Measurements from ENCODE around the gene C3orf33. TPM values are rescaled to one million over a fixed set of nuclear protein-coding genes. Genes with fewer than 3 reads are reported as not detected.

C3orf33 gene
- total and polyA plus RNA-seq, 2 of the 8 experiments (the other 6 are each of a cell fraction or from before 2014, with no cell fraction given) = 3.4 to 4.5 TPM

GRCh38 chr3:155741603-155742002 is 64.5 kb downstream of the C3orf33 start:
- Histone ChIP-seq H3K4me1 (replicated peaks in 1 of 4; ENCODE audit: control insufficient read depth in 3 of 4, insufficient read depth in 4 of 4, low read length in 3 of 4) (peaks cover 0 to 5% (median 3%) of the 10 kb centered on the region in 4 experiments; a peak in 3 of 7 replicates), H2BK20ac (ENCODE audit: low read length) (no peak overlapping the region), H3K23ac (ENCODE audit: insufficient read length) (no peak overlapping the region), H3K27me3 (replicated peaks in 1 of 4; ENCODE audit: control insufficient read depth in 3 of 4, extremely low read depth in 1 of 4, insufficient read depth in 3 of 4, low read length in 3 of 4) (no peaks in the 10 kb centered on the region), H3K27ac (ENCODE audit: low read depth, low read length) (no peak overlapping the region), H3K14ac (ENCODE audit: insufficient read length) (no peak overlapping the region), H2BK12ac (ENCODE audit: low read depth, low read length) (no peak overlapping the region), H3K56ac (replicated peaks; ENCODE audit: insufficient read length, low read depth, low read length) (no peak overlapping the region), H3K79me2 (ENCODE audit: control insufficient read depth in 1 of 2, insufficient read depth in 2 of 2, low read length in 2 of 2) (peaks cover 0 to 46% of the 10 kb centered on the region in 2 experiments; a peak in 2 of 4 replicates), H3K9ac (replicated peaks in 1 of 4; ENCODE audit: extremely low read depth in 1 of 4, low read depth in 3 of 4, low read length in 3 of 4) (no peak overlapping the region; a peak in 1 of 7 replicates), H4K5ac (ENCODE audit: insufficient read length, low read depth, low read length) (no peak overlapping the region), H3K36me3 (ENCODE audit: control insufficient read depth in 2 of 4, insufficient read depth in 4 of 4, low read length in 3 of 4) (no peaks in the 10 kb centered on the region), H2AFZ (ENCODE audit: low read length) (no peak overlapping the region), H3K18ac (ENCODE audit: extremely low read depth, low read length) (no peak overlapping the region), H4K8ac (ENCODE audit: extremely low read depth, insufficient read depth, low read length) (no peak overlapping the region), H3K79me1 (ENCODE audit: low read depth, low read length) (no peaks in the 10 kb centered on the region), H3K4ac (replicated peaks; ENCODE audit: insufficient read length, low read depth, low read length) (no peak overlapping the region), H4K91ac (replicated peaks; ENCODE audit: insufficient read length, low read length) (no peak overlapping the region), H3K4me2 (ENCODE audit: insufficient read depth in 1 of 2, low read depth in 2 of 2, low read length in 2 of 2) (no peak overlapping the region), H3K23me2 (ENCODE audit: low read depth, low read length) (peaks cover 8% of the 10 kb centered on the region), H3K9me3 (ENCODE audit: insufficient read depth in 2 of 2, low read depth in 1 of 2, low read length in 1 of 2) (no peaks in the 10 kb centered on the region), H4K20me1 (replicated peaks in 1 of 2; ENCODE audit: control insufficient read depth in 1 of 2, insufficient read depth in 2 of 2, low read length in 2 of 2) (no peaks in the 10 kb centered on the region), H2BK15ac (ENCODE audit: low read length) (no peak overlapping the region), H3K4me3 (ENCODE audit: extremely low read depth in 1 of 4, insufficient read depth in 2 of 4, low read depth in 3 of 4, low read length in 4 of 4) (no peak overlapping the region), H2BK120ac (replicated peaks; ENCODE audit: low read depth, low read length) (no peak overlapping the region), H2AK5ac (ENCODE audit: low read depth, low read length) (no peak overlapping the region), H2BK5ac (ENCODE audit: low read depth, low read length) (no peak overlapping the region)
- no peak for DNase-seq (ENCODE audit: low read depth in 1 of 2, low spot score in 2 of 2)
- ChIA-PET CTCF (ENCODE audit: partially characterized antibody) (interaction anchor here (1.3 to 1.4 kb wide), 2 partner anchors 26 to 27 kb away, joined by 3 to 4 read pairs; no protein-coding TSS in a partner anchor), POLR2A (ENCODE audit: partially characterized antibody) (no interaction called here)
- TF ChIP-seq, protein P1, sequence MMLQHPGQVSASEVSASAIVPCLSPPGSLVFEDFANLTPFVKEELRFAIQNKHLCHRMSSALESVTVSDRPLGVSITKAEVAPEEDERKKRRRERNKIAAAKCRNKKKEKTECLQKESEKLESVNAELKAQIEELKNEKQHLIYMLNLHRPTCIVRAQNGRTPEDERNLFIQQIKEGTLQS (IDR thresholded peaks at IDR 0.05; ENCODE audit: insufficient read depth, low read depth, low read length) = no peak
- no peak for TF ChIP-seq TCF12 (IDR thresholded peaks at IDR 0.05; ENCODE audit: low read depth, low read length)
- no peak for TF ChIP-seq YY1 (IDR thresholded peaks at IDR 0.05; ENCODE audit: low read depth, low read length)
- no peak for TF ChIP-seq EP300 (IDR thresholded peaks at IDR 0.05; ENCODE audit: borderline replicate concordance in 1 of 2, low read depth in 2 of 2, low read length in 2 of 2)
- no peak for TF ChIP-seq MAFK (IDR thresholded peaks at IDR 0.05; ENCODE audit: low read depth, low read length)
- TF ChIP-seq SUZ12 (IDR thresholded peaks at IDR 0.05; ENCODE audit: low read length) = no peak
- FAIRE-seq = no peak

Data from H1 (cell line).